GM18505 (cell line): ENCODE measurements around the gene CDK6.
A peak's percentile ranks its signal among the peaks of the same experiment; 100 is the strongest.

Experiments
- ATAC-seq: cut with Tn5 transposase; IDR thresholded peaks from one replicate; pipeline ENCODE4 v1.9.1; 2021; ENCODE audit not compliant: unreplicated experiment
- POLR2A ChIP-seq: IDR thresholded peaks from 4 replicates; pipeline ENCODE4 v1.6.1; 2011; ENCODE audit warnings: borderline replicate concordance; ENCODE audit not compliant: insufficient read depth, insufficient read length; ENCODE audit errors: extremely low read depth

Gene CDK6

DNA sequence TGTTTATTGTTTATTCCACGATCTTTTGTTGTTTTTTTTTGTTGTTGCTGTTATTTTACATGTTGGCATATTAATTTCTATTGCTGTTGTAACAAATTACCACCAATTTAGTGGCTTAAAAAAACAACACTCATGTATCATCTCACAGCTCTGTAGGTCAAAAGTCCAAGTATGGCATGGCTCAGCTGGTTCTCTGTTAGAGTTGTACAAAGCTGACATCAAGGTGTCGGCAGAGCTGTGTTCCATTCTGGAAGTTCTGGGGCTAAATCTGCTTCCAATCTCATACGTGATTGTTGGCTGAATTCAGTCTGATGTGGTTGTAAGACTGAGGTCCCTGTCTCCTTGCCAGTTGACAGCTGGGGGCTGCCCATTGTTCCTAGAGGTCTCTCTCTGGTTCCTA lies 186.0 kb downstream of the CDK6 start:
- no peak for TF ChIP-seq POLR2A
- ATAC-seq, result no peak

DNA sequence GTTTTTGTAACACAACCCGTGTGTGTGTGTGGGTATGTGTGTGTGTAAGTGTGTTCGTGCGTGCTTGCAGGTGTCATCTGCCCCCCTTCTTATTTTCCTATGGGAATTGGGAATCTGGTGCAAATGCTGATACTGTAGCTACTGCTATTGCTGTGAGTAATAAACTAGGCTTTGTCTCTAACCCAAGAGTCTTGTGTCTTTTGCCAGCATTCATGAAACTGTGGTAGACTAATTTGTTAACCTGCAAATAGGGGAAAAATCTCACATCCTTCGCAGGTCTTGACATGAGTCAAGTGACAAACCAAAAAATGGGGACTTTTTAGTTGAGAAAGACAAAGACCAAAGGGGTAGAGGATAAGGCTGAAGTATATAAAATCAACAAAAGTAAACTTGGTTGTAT lies 188.3 kb downstream of the CDK6 start:
- peak; percentile 38 for ATAC-seq
- no peak for TF ChIP-seq POLR2A

DNA sequence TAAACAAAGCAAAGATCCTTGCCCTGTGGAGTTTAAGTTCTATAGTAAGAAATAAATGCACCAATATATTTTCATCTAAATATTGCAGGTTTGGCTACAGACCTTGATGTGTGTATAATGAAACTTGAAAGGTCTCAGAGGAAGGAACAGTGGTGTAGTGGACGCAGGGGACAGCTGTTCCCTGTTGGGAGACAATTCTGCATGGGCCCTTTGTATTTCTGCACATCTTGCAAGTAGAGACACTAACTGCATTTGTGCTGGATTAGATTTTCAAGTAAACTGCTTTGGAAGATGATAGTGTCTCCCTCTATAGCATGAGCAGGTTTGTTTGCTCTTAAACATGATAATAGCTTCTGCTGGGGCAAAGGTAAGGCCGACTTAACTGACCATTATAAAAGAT lies 188.7 kb downstream of the CDK6 start:
- ATAC-seq, result no peak
- TF ChIP-seq POLR2A, result no peak

DNA sequence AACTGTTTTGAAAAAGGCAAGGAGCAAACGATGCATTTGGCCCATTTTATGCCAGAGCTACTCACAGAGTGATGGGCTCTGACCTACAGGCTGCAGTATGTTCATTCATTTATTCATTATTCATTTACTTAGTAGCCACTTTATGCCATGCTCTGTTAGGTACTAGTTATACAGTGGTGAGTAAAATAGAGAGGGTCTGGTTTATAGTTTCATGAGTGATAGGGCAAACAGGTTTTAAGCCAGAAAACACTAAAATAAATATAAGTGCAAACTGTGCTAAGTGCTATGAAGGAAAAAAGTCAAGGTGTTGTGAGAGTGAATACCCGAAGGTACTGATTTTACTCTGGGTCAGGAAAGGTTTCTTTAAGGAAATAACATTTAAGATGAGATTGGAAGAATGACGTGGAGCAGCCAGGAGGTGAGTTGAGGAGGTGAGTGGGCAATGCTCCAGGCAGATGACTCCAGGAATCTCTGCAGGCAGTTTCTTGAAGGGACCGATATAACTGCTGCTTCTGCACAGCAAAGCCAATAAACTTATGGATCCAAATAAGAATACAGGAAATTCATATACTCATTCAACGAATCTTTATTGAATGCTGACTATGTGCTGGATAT lies 189.3 kb downstream of the CDK6 start:
- peak; percentile 46 for ATAC-seq
- no peak for TF ChIP-seq POLR2A

DNA sequence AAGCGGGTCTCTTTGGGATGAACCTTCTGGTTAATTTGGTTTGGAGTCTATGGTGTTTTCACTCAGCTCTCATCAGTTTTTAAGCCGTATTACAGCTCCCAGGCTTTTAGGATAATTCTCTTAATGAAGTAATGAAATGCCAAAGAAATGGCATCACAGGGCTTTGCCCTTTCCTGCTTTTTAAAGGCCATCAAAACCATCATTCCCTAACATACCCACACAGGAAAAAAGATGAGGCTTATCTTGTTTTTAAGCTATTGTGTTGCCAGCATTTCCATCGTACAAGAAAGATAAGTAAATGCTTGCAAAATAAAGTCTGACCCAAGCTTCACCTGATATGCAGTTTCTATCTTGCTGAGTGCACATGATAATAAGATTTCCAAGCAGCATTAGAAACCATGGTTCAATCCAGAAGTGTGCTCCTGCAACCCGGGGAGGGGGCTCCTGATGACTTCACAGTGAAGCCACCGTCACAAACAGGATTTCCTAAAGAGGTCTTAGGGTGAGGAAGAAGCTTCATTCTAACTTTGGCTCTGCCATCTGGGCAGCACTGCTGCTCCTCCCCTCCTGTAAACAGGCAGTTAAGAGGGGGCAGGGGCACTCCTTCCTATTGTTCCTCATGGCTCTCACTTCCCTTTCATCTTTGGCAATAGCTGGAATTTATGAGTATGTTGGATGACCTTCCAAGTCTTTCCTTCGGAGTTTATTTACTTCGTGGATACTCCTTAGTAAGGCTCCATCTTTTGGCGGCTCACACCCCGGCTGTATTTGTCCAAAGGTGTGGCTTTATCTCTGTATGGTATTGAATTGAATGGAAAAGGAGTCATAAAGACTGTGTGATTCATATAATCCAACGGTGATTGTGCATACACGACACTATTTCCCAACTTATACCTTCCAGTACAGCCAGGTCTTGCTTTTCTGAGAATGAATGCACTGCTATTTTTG lies 191.0 kb downstream of the CDK6 start:
- no peak for ATAC-seq
- no peak for TF ChIP-seq POLR2A

DNA sequence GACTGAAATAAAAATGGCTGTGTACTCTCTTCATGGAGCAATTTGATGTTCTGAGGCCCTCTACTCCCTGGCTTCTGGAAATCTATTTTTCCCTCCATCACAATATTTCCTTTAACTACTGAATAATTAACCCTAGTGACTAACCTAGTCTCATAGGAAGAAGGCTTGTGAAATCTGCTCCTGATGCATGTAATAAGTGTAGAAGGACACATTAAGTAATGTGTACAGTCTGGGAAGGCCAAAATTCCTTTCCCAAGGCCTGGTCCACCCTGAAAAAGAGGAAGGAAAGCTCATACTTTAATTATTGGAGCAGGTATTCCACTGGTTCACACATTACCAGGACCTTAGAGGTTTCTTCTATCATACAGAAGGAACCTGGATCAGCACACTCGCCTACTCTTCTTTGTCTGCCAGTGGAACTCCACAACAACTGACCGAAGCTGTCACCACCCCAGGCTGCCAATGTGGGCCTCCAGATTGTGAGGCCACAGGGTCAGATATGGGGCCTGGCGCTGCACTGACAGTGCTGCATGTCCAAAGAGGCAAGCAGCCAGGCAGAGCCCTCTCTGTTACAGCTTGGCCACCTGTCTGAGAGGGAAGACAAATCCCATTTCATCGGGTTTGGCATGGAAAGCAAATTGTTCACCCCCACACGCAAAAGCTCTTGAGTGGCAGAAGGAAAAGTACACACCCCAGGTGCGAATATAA lies 191.8 kb downstream of the CDK6 start:
- ATAC-seq, result no peak
- TF ChIP-seq POLR2A, result no peak

DNA sequence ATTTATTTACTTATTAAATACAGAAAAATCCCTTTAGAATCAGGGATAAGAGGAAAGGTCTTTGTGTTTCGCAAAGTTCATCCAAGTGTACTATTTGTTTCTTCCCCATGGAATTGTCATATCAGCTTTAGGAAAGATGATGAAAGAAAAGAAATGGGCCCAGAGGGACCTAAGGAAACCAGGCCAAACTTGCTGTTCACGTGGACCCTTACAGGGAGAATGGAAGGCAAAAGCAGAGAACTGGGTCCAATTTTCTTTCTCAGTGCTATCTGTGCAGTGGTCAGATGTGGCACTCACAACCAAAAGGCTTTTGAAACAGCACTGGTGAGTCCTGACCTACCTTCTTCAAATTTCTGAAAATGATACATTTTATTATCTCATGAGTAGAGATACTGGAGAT lies 192.6 kb downstream of the CDK6 start:
- ATAC-seq, result no peak
- no peak for TF ChIP-seq POLR2A

DNA sequence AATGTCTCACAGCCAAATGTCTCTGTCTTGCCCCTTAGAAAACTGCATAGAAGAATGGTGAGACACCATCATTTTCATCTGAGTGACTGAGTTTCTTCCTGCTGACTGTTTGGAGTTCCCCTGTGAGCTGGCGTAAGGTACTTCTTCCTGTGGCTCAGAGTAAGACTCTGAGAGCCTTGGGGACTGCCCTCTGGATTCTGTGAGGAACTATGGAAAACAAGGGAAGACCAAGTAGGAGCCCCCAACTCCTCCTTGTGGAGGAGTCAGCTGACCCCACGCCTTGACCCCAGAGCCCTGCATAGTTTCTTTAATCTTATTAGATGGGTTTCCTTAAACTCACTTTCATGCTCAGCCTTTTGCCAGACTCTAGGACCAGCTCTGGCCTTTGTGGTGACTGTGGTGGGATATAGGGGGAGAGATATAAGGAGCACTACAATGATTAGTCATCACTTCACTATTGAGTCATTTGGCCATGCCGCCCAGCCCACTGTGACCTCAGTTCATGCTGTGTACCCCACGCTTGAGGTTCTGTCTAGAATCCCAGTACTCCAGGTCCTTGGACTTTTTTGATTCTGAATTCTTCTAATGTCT lies 194.4 kb downstream of the CDK6 start:
- ATAC-seq, result peak; percentile 75
- no peak for TF ChIP-seq POLR2A

DNA sequence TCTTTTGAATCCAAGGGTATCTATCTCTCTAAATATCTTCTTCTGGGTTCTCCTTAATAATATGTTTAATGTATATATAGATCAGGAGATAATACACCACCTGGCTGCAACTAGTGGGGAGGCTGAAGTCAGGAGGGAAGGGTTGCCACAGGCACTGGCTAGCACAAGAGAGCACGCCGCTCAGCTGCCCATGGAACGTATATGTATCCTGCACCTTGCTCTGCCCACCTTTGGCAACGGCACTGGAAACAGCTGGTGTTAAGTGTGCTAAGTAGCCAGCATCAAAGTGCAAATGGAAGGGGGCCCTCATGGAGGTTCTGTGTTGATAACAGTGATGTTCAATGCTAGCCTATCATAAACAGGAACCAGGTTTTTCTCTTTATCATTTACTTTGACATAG lies 196.4 kb downstream of the CDK6 start:
- no peak for TF ChIP-seq POLR2A

DNA sequence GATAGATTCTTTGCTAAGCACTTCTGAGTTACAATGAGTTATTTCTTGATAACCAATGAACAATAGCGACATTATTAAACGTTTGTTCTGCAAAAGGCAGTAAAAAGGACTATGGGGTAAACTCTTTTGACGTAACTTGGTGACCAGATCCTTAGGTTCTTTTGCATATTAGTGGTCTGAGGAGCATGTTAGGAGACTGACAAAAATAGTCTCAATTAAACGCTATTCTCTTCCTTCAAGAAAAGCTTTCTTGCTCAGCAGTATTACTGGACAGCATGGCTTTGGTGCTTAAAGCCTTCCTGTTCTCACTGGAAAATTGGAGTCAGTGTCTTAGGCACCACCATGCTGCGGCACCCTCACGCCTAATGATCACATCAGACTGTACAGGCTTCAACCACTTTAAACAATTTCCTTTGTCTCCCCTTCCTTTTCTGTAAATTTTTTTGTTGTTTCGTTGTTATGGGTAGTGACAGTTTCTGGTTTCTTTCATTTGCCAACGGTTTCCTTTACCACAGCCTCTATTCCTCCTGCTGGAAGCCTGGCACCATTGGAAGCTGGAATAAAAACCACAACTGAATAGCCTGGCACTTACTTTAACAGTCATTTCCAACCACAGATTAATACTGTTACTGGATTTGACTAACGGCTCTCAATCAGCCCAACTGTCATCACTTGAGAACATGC lies 197.0 kb downstream of the CDK6 start:
- no peak for TF ChIP-seq POLR2A
- ATAC-seq, result no peak

More for the DNA sequence above, 196.4 kb downstream of the CDK6 start:
- no peak for ATAC-seq

DNA sequence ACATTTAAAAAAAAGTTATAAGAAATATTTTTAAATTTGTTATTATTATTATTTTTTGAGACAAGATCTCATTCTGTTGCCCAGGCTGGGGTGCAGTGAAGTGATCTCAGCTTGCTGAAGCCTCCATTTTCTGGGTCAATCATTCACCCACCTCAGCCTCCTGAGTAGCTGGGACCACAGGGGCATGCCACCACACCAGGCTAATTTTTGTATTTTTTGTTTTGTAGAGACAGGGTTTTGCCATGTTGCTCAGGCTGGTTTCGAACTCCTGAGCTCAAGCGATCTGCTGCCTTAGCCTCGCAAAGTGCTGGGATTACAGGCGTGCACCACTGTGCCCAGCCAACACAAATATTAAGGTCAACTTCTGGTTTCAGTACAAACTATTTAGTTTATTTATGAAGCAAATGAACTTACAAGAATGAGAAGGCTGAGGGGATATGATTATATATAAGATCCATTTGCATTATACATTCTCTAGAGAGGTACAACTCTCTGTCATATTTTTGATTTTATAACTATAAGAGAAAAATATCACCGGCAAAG lies 200.3 kb downstream of the CDK6 start:
- no peak for ATAC-seq
- no peak for TF ChIP-seq POLR2A

DNA sequence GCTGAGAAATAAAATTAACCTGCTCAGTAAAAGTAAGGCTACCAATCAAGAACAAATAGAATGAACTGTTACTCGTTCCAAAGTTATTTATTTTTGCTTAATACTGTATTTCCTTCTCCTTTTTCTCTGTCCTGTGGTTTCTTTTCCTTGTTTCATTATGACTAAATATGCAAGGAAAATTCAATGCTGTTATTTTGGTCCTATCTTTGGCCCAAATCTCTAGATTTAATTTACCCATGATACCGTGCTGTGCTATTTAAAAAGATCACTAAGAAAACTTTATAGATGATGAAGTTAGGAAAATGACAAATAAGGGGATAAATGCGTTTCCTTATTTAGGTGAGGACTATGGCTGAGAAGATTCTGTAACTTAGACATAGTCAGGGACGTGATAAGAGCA lies 200.8 kb downstream of the CDK6 start:
- no peak for TF ChIP-seq POLR2A
- ATAC-seq, result no peak
